Smooth muscle cell (in vitro differentiated cells): ENCODE results near the gene KCNMA1. TPM values are rescaled to one million over a fixed set of nuclear protein-coding genes. Genes with fewer than 3 reads are reported as not detected.

Source experiments
- DNase-seq: peaks from one replicate; lab custom pipeline; 2025; ENCODE audit not compliant: unreplicated experiment; lab: John Stamatoyannopoulos, UW
- H2AFZ ChIP-seq: fragments of 200-600 bp; sonication (generic); 2 replicates; pipeline ENCODE4 v1.6.0; 2016; ENCODE audit warnings: antibody characterized with exemption, low read depth, mild to moderate bottlenecking
- H3F3A ChIP-seq: fragments of 200-600 bp; sonication (generic); 2 replicates; pipeline ENCODE4 v1.6.0; 2017; ENCODE audit warnings: antibody characterized with exemption, low read depth
- H3K27ac ChIP-seq: fragments of 200-600 bp; sonication (generic); 2 replicates; pipeline ENCODE4 v1.5.1; 2016; ENCODE audit warnings: low read depth, mild to moderate bottlenecking
- H3K27me3 ChIP-seq: fragments of 200-600 bp; sonication (generic); 2 replicates; pipeline ENCODE4 v1.6.1; 2016; ENCODE audit warnings: low read depth, mild to moderate bottlenecking
- H3K36me3 ChIP-seq: fragments of 200-600 bp; sonication (generic); 2 replicates; pipeline ENCODE4 v1.5.1; 2016; ENCODE audit warnings: low read depth
- H3K4me1 ChIP-seq: fragments of 200-600 bp; sonication (generic); 2 replicates; pipeline ENCODE4 v1.5.1; 2016; ENCODE audit warnings: low read depth
- H3K4me2 ChIP-seq: fragments of 200-600 bp; sonication (generic); 2 replicates; pipeline ENCODE4 v1.6.0; 2016; ENCODE audit warnings: mild to moderate bottlenecking
- H3K4me3 ChIP-seq: fragments of 200-600 bp; sonication (generic); 2 replicates; pipeline ENCODE4 v1.5.1; 2016; ENCODE audit warnings: mild to moderate bottlenecking
- H3K79me2 ChIP-seq: fragments of 200-600 bp; sonication (generic); 2 replicates; pipeline ENCODE4 v1.6.0; 2016; ENCODE audit warnings: low read depth, mild to moderate bottlenecking
- H3K9ac ChIP-seq: fragments of 200-600 bp; sonication (generic); 2 replicates; pipeline ENCODE4 v1.6.0; 2016; ENCODE audit warnings: low read depth
- H3K9me3 ChIP-seq: fragments of 200-600 bp; sonication (generic); replicated peaks from 2 replicates; pipeline ENCODE4 v1.5.1; 2016; ENCODE audit warnings: low read depth
- H4K20me1 ChIP-seq: fragments of 200-600 bp; sonication (generic); 2 replicates; pipeline ENCODE4 v1.6.0; 2016; ENCODE audit warnings: low read depth
- WGBS: methylation state at CpG from one replicate; pipeline ENCODE4 v1.1.7; 2016; ENCODE audit warnings: low lambda C conversion rate; 5-methylcytosine and 5-hydroxymethylcytosine counted together
- polyA plus RNA-seq: library from polyadenylated mRNA; unstranded; fragments of >200 nt; fragmentation: Nextera tagmentation; extraction: Ambion mirVana; gene quantifications from 2 replicates; pipeline ENCODE4 v1.2.1, GENCODE V29; 2016
- total RNA-seq: library from RNA; depleted of rRNA; stranded (reverse); fragments of >200 nt; gene quantifications from 2 replicates; pipeline ENCODE4 v1.2.3, GENCODE V29; 2014
- TF ChIP-seq, protein P1 (sequence below): fragments of 200-600 bp; sonication (generic); IDR thresholded peaks from 2 replicates; pipeline ENCODE4 v1.5.1; 2017; ENCODE audit warnings: borderline replicate concordance, mild to moderate bottlenecking, antibody characterized with exemption; ENCODE audit not compliant: insufficient read depth, poor library complexity, severe bottlenecking

Gene KCNMA1
- total and polyA plus RNA-seq, 2 experiments from 2014 or later = 9.1 to 23.4 TPM

DNA sequence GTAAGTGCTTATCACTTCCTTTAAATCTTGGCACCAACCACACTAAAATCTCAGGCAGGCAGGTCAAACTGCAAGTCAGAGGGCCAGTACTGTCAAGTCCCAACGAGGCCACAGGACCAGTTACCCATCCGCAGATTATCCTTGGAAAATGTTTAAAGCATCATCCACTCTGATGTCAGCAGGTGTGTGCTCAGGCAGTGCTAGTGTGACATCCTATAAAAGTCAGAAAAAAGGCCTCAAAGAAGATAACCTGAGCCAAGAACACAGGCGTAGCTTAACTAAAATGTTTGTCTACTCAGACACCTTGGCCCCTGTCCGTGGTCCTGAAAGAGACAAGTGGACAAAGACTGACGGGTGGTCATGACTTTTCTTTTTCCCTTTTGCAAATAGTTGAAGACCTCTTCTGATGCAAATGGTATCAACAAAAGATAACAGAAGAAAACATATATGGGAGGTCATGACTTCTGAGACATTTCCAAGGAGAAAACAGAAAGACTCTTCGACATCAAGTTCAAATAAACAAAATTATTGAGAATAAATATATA is 309.3 kb downstream of the KCNMA1 start:
- H2AFZ ChIP-seq = no peak overlapping the region
- no peak overlapping the region for H3K4me2 ChIP-seq
- no peaks in the 10 kb centered on the region for H3K27me3 ChIP-seq
- WGBS = 77% methylated on average over 6 of the region's 6 CpGs
- no peaks in the 10 kb centered on the region for H3K79me2 ChIP-seq
- H3K9ac ChIP-seq = no peak overlapping the region
- H3K4me1 ChIP-seq = no peaks in the 10 kb centered on the region
- no peak for DNase-seq
- H3K36me3 ChIP-seq = no peaks in the 10 kb centered on the region
- H3K4me3 ChIP-seq = no peak overlapping the region
- TF ChIP-seq, protein P1, sequence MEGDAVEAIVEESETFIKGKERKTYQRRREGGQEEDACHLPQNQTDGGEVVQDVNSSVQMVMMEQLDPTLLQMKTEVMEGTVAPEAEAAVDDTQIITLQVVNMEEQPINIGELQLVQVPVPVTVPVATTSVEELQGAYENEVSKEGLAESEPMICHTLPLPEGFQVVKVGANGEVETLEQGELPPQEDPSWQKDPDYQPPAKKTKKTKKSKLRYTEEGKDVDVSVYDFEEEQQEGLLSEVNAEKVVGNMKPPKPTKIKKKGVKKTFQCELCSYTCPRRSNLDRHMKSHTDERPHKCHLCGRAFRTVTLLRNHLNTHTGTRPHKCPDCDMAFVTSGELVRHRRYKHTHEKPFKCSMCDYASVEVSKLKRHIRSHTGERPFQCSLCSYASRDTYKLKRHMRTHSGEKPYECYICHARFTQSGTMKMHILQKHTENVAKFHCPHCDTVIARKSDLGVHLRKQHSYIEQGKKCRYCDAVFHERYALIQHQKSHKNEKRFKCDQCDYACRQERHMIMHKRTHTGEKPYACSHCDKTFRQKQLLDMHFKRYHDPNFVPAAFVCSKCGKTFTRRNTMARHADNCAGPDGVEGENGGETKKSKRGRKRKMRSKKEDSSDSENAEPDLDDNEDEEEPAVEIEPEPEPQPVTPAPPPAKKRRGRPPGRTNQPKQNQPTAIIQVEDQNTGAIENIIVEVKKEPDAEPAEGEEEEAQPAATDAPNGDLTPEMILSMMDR = no peak
- H3K27ac ChIP-seq = no peak overlapping the region
- no peaks in the 10 kb centered on the region for H3F3A ChIP-seq
- no peaks in the 10 kb centered on the region for H4K20me1 ChIP-seq
- no peaks in the 10 kb centered on the region for H3K9me3 ChIP-seq

DNA sequence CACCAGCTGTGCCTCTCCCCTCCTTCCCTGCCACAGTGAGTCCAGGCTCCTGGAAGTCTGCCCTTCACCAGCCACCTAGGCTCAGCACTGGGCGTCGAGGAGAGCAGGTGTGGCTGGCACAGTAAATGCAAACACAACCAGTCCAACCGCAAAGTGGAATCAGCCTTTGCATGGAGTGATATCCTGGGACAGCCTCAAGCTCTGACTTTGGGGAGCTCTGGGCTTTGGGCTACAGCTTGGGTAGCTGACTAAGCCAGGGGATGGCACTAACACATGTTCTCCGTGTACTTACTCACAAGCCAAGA is 312.4 kb downstream of the KCNMA1 start:
- no peak overlapping the region for H3K4me2 ChIP-seq
- H3K27ac ChIP-seq = no peak overlapping the region
- H3K9ac ChIP-seq = no peak overlapping the region
- no peaks in the 10 kb centered on the region for H3K79me2 ChIP-seq
- H3F3A ChIP-seq = peaks cover 11% of the 10 kb centered on the region
- H3K4me1 ChIP-seq = no peaks in the 10 kb centered on the region
- no peaks in the 10 kb centered on the region for H3K9me3 ChIP-seq
- DNase-seq = no peak
- TF ChIP-seq, protein P1 = no peak
- no peak overlapping the region for H2AFZ ChIP-seq
- no peaks in the 10 kb centered on the region for H3K27me3 ChIP-seq
- no peak overlapping the region for H3K4me3 ChIP-seq
- 86% methylated on average over 4 of the region's 4 CpGs for WGBS
- no peaks in the 10 kb centered on the region for H4K20me1 ChIP-seq
- H3K36me3 ChIP-seq = no peaks in the 10 kb centered on the region

- DNase-seq = no peak
- TF ChIP-seq, protein P1 = no peak
- WGBS = 62% methylated on average over 3 of the region's 3 CpGs
These were observed 315.8 kb downstream of the KCNMA1 start for GRCh38 chr10:77321838-77322237.

GRCh38 chr10:77320971-77321471 is 316.6 kb downstream of the KCNMA1 start:
- Histone ChIP-seq H3K36me3 (no peaks in the 10 kb centered on the region), H3K4me2 (peak overlapping the region; percentile 49), H3K27me3 (no peaks in the 10 kb centered on the region), H3K27ac (peak overlapping the region; percentile 73), H3K79me2 (no peaks in the 10 kb centered on the region), H3K9ac (peak overlapping the region; percentile 14), H2AFZ (no peak overlapping the region), H3F3A (peaks cover 14% of the 10 kb centered on the region), H3K9me3 (no peaks in the 10 kb centered on the region), H4K20me1 (no peaks in the 10 kb centered on the region), H3K4me3 (no peak overlapping the region), H3K4me1 (no peaks in the 10 kb centered on the region)
- no peak for DNase-seq
- WGBS = 9% methylated on average over 2 of the region's 2 CpGs
- TF ChIP-seq, protein P1 = no peak

More at GRCh38 chr10:77321838-77322237, 315.8 kb downstream of the KCNMA1 start:
- peaks cover 14% of the 10 kb centered on the region for H3F3A ChIP-seq
- H3K9me3 ChIP-seq = no peaks in the 10 kb centered on the region
- H3K4me3 ChIP-seq = no peak overlapping the region
- no peaks in the 10 kb centered on the region for H4K20me1 ChIP-seq
- H2AFZ ChIP-seq = no peak overlapping the region
- H3K36me3 ChIP-seq = no peaks in the 10 kb centered on the region
- no peaks in the 10 kb centered on the region for H3K27me3 ChIP-seq
- H3K4me2 ChIP-seq = no peak overlapping the region
- H3K27ac ChIP-seq = peak overlapping the region; percentile 73
- no peaks in the 10 kb centered on the region for H3K79me2 ChIP-seq
- H3K9ac ChIP-seq = no peak overlapping the region
- H3K4me1 ChIP-seq = no peaks in the 10 kb centered on the region
